Activated CD4-positive, alpha-beta T cell treated with anti-CD3 and anti-CD28 coated beads for 36 hours (primary cell): ENCODE measurements around the gene GCAT. TPM values are rescaled to one million over a fixed set of nuclear protein-coding genes. Genes with fewer than 3 reads are reported as not detected.

Experiments used
- ATAC-seq: fragments of 200-7000 bp; cut with Tn5 transposase; one replicate; pipeline ENCODE4 v1.10.0; 2021; ENCODE audit warnings: mild to moderate bottlenecking, moderate library complexity
- CTCF ChIA-PET: fragments of 350-600 bp; sonication (Branson Sonifier 250); formaldehyde crosslinking; loops from one replicate; lab custom pipeline; 2021; ENCODE audit warnings: antibody characterized with exemption; lab: Charles Lee
- POLR2A ChIA-PET: fragments of 350-600 bp; sonication (Branson Sonifier 250); formaldehyde crosslinking; loops from one replicate; lab custom pipeline; 2021; ENCODE audit warnings: antibody characterized with exemption, inconsistent platforms; lab: Charles Lee
- DNase-seq: peaks from one replicate; pipeline ENCODE4 v3.0.0-alpha.2; 2020
- H3K27ac Mint-ChIP-seq: one replicate; pipeline ENCODE4 v1.8.0; 2021; ENCODE audit warnings: mixed read lengths
- H3K27me3 Mint-ChIP-seq: one replicate; pipeline ENCODE4 v1.8.0; 2021; ENCODE audit warnings: mixed read lengths
- H3K36me3 Mint-ChIP-seq: one replicate; pipeline ENCODE4 v1.8.0; 2021; ENCODE audit warnings: low read depth, mixed read lengths
- H3K4me1 Mint-ChIP-seq: one replicate; pipeline ENCODE4 v1.8.0; 2021; ENCODE audit warnings: mixed read lengths
- H3K4me3 Mint-ChIP-seq: one replicate; pipeline ENCODE4 v1.8.0; 2021; ENCODE audit warnings: mild to moderate bottlenecking, moderate library complexity, mixed read lengths
- H3K9me3 Mint-ChIP-seq: one replicate; pipeline ENCODE4 v1.8.0; 2021; ENCODE audit warnings: low read depth, mixed read lengths
- intact Hi-C, 2 experiments: fragments of 100-400 bp; cut with DNase I in 1 of 2; cut with micrococcal nuclease in 1 of 2; formaldehyde crosslinking; loops; one replicate each; pipeline versions ENCODE4 v1.14.2 to v1.15.1; 2022 to 2024; cut with DNase I, micrococcal nuclease
- total RNA-seq, 2 experiments: library from RNA; stranded (reverse); gene quantifications; one replicate each; pipeline ENCODE4 v1.2.3, GENCODE V29; 2021

The GCAT gene
- total RNA-seq, 2 experiments from 2014 or later: 21.3 to 22.4 TPM

GRCh38 chr22:37803639-37804351 lies 3.9 kb upstream of the GCAT start:
- CTCF ChIA-PET: interaction anchor here (0.6 kb wide), 1 partner anchor 55 kb away, joined by 3 read pairs; no protein-coding TSS in a partner anchor
- ATAC-seq (no peak), DNase-seq (no peak)
- Mint-ChIP-seq H3K27ac (no peak overlapping the region), H3K27me3 (peaks cover 37% of the 10 kb centered on the region), H3K36me3 (no peaks in the 10 kb centered on the region), H3K9me3 (no peaks in the 10 kb centered on the region), H3K4me1 (peaks cover 42% of the 10 kb centered on the region), H3K4me3 (peak overlapping the region; percentile 43)
- intact Hi-C loops: loop anchor here in 1 of 2 experiments (5.0 to 10.0 kb wide), 2 partner anchors 559 to 594 kb away; partner anchors contain the start of gene RAC2
- POLR2A ChIA-PET: no interaction called here

- H3K4me1 Mint-ChIP-seq: peaks cover 42% of the 10 kb centered on the region
- CTCF ChIA-PET: interaction anchor here (0.6 to 0.7 kb wide), 4 partner anchors 11 to 184 kb away, joined by 3 read pairs; partner anchors contain the start of gene ANKRD54
- peaks cover 39% of the 10 kb centered on the region for H3K27me3 Mint-ChIP-seq
Observed at GRCh38 chr22:37804352-37804880, 3.3 kb upstream of the GCAT start.

GRCh38 chr22:37804881-37805809 lies 2.6 kb upstream of the GCAT start:
- peak; percentile 87 for DNase-seq
- intact Hi-C loops: loop anchor here (5.0 to 10.0 kb wide), 4 partner anchors 42 to 592 kb away; partner anchors contain the start of genes EIF3L (in 1 of the 2), RAC2 (in 1 of the 2) and SH3BP1 (in 1 of the 2)
- POLR2A ChIA-PET: interaction anchor here (0.9 kb wide), 1 partner anchor 130 kb away, joined by 3 read pairs; the partner anchor contains the start of gene LGALS1
- peaks cover 41% of the 10 kb centered on the region for H3K27me3 Mint-ChIP-seq
- CTCF ChIA-PET: interaction anchor here (0.6 to 1.1 kb wide), 5 partner anchors 12 to 185 kb away, joined by 3 to 4 read pairs (median 3); partner anchors contain the start of gene ANKRD54
- peak; percentile 13 for ATAC-seq
- H3K36me3 Mint-ChIP-seq: no peaks in the 10 kb centered on the region
- H3K27ac Mint-ChIP-seq: no peak overlapping the region
- peaks cover 42% of the 10 kb centered on the region for H3K4me1 Mint-ChIP-seq
- H3K4me3 Mint-ChIP-seq: peak overlapping the region; percentile 78
- H3K9me3 Mint-ChIP-seq: no peaks in the 10 kb centered on the region

More at GRCh38 chr22:37804352-37804880, 3.3 kb upstream of the GCAT start:
- H3K9me3 Mint-ChIP-seq: no peaks in the 10 kb centered on the region
- H3K27ac Mint-ChIP-seq: no peak overlapping the region
- DNase-seq: no peak
- intact Hi-C loops: loop anchor here in 1 of 2 experiments (5.0 to 10.0 kb wide), 2 partner anchors 560 to 593 kb away; partner anchors contain the start of gene RAC2
- no peak for ATAC-seq
- no peaks in the 10 kb centered on the region for H3K36me3 Mint-ChIP-seq
- H3K4me3 Mint-ChIP-seq: peak overlapping the region; percentile 43
- POLR2A ChIA-PET: no interaction called here

- intact Hi-C loops: loop anchor here (2.0 to 10.0 kb wide), 4 partner anchors 41 to 561 kb away; partner anchors contain the start of genes EIF3L (in 1 of the 2), RAC2 (in 1 of the 2), SH3BP1 (in 1 of the 2) and TRIOBP (in 1 of the 2)
- H3K27ac Mint-ChIP-seq: no peak overlapping the region
- H3K4me3 Mint-ChIP-seq: peak overlapping the region; percentile 78
- H3K36me3 Mint-ChIP-seq: no peaks in the 10 kb centered on the region
- ATAC-seq (no peak), DNase-seq (no peak)
- peaks cover 42% of the 10 kb centered on the region for H3K4me1 Mint-ChIP-seq
- peaks cover 38% of the 10 kb centered on the region for H3K27me3 Mint-ChIP-seq
- ChIA-PET CTCF (interaction anchor here (1.1 kb wide), 1 partner anchor 57 kb away, joined by 4 read pairs; no protein-coding TSS in a partner anchor), POLR2A (no interaction called here)
- H3K9me3 Mint-ChIP-seq: no peaks in the 10 kb centered on the region
Observed at GRCh38 chr22:37805810-37806277, 1.9 kb upstream of the GCAT start.

- intact Hi-C loops: loop anchor here (1.0 to 10.0 kb wide), 12 partner anchors 38 to 562 kb away; partner anchors contain the start of genes EIF3L (in 2 of the 2), ANKRD54 (in 1 of the 2), C22orf23 (in 1 of the 2) and GGA1 (in 1 of the 2)
- DNase-seq: peak; percentile 58
- Mint-ChIP-seq H3K4me1 (peaks cover 42% of the 10 kb centered on the region), H3K36me3 (no peaks in the 10 kb centered on the region), H3K9me3 (no peaks in the 10 kb centered on the region), H3K27me3 (peaks cover 38% of the 10 kb centered on the region), H3K4me3 (peak overlapping the region; percentile 78), H3K27ac (peak overlapping the region; percentile 9)
- POLR2A ChIA-PET: interaction anchor here (0.5 to 1.6 kb wide), 2 partner anchors 148 to 460 kb away, joined by 3 to 5 read pairs; partner anchors contain the start of gene PDXP
- CTCF ChIA-PET: interaction anchor here (0.5 to 3.4 kb wide), 4 partner anchors 11 to 173 kb away, joined by 3 to 23 read pairs (median 4); no protein-coding TSS in a partner anchor
- ATAC-seq: no peak
Observed at GRCh38 chr22:37806409-37807333, 1.1 kb upstream of the GCAT start.

- intact Hi-C loops: loop anchor here (5.0 to 10.0 kb wide), 3 partner anchors 39 to 563 kb away; partner anchors contain the start of genes EIF3L (in 1 of the 2), RAC2 (in 1 of the 2) and SH3BP1 (in 1 of the 2)
- no peak for ATAC-seq
- H3K4me3 Mint-ChIP-seq: peak overlapping the region; percentile 78
- H3K4me1 Mint-ChIP-seq: peaks cover 35% of the 10 kb centered on the region
- H3K36me3 Mint-ChIP-seq: no peaks in the 10 kb centered on the region
- ChIA-PET CTCF (interaction anchor here (0.6 to 3.4 kb wide), 7 partner anchors 8 to 242 kb away, joined by 3 to 23 read pairs (median 3); partner anchors contain the start of gene MICALL1), POLR2A (interaction anchor here (0.8 to 1.6 kb wide), 2 partner anchors 8 to 150 kb away, joined by 3 to 5 read pairs; partner anchors contain the start of gene PDXP)
- H3K9me3 Mint-ChIP-seq: no peaks in the 10 kb centered on the region
- DNase-seq: no peak
- peaks cover 33% of the 10 kb centered on the region for H3K27me3 Mint-ChIP-seq
- H3K27ac Mint-ChIP-seq: no peak overlapping the region
Observed at GRCh38 chr22:37808294-37808657, 542 bp downstream of the GCAT start.

GRCh38 chr22:37809672-37810333 lies 2.1 kb downstream of the GCAT start:
- Mint-ChIP-seq H3K9me3 (no peaks in the 10 kb centered on the region), H3K27me3 (peaks cover 27% of the 10 kb centered on the region), H3K4me3 (peak overlapping the region; percentile 23), H3K36me3 (no peaks in the 10 kb centered on the region), H3K4me1 (peaks cover 26% of the 10 kb centered on the region), H3K27ac (no peak overlapping the region)
- DNase-seq (no peak), ATAC-seq (no peak)
- CTCF ChIA-PET: interaction anchor here (0.9 to 3.4 kb wide), 3 partner anchors 8 to 35 kb away, joined by 3 to 23 read pairs (median 4); partner anchors contain the start of gene ANKRD54
- intact Hi-C loops: loop anchor here (5.0 to 10.0 kb wide), 3 partner anchors 37 to 565 kb away; partner anchors contain the start of genes EIF3L (in 1 of the 2), RAC2 (in 1 of the 2) and SH3BP1 (in 1 of the 2)
- POLR2A ChIA-PET: interaction anchor here (0.5 to 1.2 kb wide), 2 partner anchors 87 to 186 kb away, joined by 3 read pairs; no protein-coding TSS in a partner anchor

- no peaks in the 10 kb centered on the region for H3K36me3 Mint-ChIP-seq
- ATAC-seq (no peak), DNase-seq (no peak)
- H3K4me3 Mint-ChIP-seq: no peak overlapping the region
- peaks cover 14% of the 10 kb centered on the region for H3K27me3 Mint-ChIP-seq
- no peak overlapping the region for H3K27ac Mint-ChIP-seq
- H3K9me3 Mint-ChIP-seq: no peaks in the 10 kb centered on the region
- intact Hi-C loops: no loop called here
- CTCF ChIA-PET: interaction anchor here (0.7 kb wide), 1 partner anchor 51 kb away, joined by 3 read pairs; no protein-coding TSS in a partner anchor
- peaks cover 12% of the 10 kb centered on the region for H3K4me1 Mint-ChIP-seq
- POLR2A ChIA-PET: no interaction called here
Observed at GRCh38 chr22:37811867-37812266, 4.1 kb downstream of the GCAT start.
